IgD-negative memory B cell (primary cell): ENCODE results near the gene PDAP1. TPM values are rescaled to one million over a fixed set of nuclear protein-coding genes. Genes with fewer than 3 reads are reported as not detected.
A peak's percentile ranks its signal among the peaks of the same experiment; 100 is the strongest.
"Not testable (repeated sequence)": the region's sequence is repeated elsewhere in the genome, so short reads cannot be mapped to it uniquely, and the experiment has no call there.

Experiments
- H3K27ac Mint-ChIP-seq, 3 donors: one replicate each; pipeline ENCODE4 v1.8.0; 2020 to 2022; ENCODE audit warnings: mild to moderate bottlenecking in 3 of 3, mixed read lengths in 3 of 3, moderate library complexity in 1 of 3
- H3K27me3 Mint-ChIP-seq: one replicate; pipeline ENCODE4 v1.8.0; 2021; ENCODE audit warnings: mixed read lengths
- H3K36me3 Mint-ChIP-seq: one replicate; pipeline ENCODE4 v1.8.0; 2020; ENCODE audit warnings: mild to moderate bottlenecking, mixed read lengths
- H3K4me1 Mint-ChIP-seq, 3 donors: one replicate each; pipeline ENCODE4 v1.8.0; 2020 to 2022; ENCODE audit warnings: mixed read lengths in 3 of 3, mild to moderate bottlenecking in 1 of 3
- H3K4me3 Mint-ChIP-seq, 4 donors: one replicate each; pipeline ENCODE4 v1.8.0; 2020 to 2022; ENCODE audit warnings: mild to moderate bottlenecking in 4 of 4, mixed read lengths in 4 of 4, moderate library complexity in 3 of 4
- H3K9me3 Mint-ChIP-seq, 3 donors: one replicate each; pipeline ENCODE4 v1.8.0; 2020 to 2021; ENCODE audit warnings: mixed read lengths in 3 of 3, mild to moderate bottlenecking in 1 of 3
- polyA plus RNA-seq: library from polyadenylated mRNA; unstranded; fragments of 300-500 nt; fragmentation: Illumina TruSeq; gene quantifications from one replicate; pipeline ENCODE4 v1.2.3, GENCODE V29; 2021

Gene PDAP1
- polyA plus RNA-seq, 1 donor from 2014 or later: 33.8 TPM

GRCh38 chr7:99394188-99394502 is 14.3 kb downstream of the PDAP1 start:
- Mint-ChIP-seq H3K27me3 (no peaks in the 10 kb centered on the region), H3K4me1 (peaks cover 9 to 16% (median 13%) of the 10 kb centered on the region in 3 donors), H3K27ac (peak overlapping the region in 1 of 3 donors; percentile 32), H3K9me3 (no peaks in the 10 kb centered on the region), H3K4me3 (peak overlapping the region in 2 of 4 donors; percentile 44 to 63), H3K36me3 (peaks cover 1% of the 10 kb centered on the region)

DNA sequence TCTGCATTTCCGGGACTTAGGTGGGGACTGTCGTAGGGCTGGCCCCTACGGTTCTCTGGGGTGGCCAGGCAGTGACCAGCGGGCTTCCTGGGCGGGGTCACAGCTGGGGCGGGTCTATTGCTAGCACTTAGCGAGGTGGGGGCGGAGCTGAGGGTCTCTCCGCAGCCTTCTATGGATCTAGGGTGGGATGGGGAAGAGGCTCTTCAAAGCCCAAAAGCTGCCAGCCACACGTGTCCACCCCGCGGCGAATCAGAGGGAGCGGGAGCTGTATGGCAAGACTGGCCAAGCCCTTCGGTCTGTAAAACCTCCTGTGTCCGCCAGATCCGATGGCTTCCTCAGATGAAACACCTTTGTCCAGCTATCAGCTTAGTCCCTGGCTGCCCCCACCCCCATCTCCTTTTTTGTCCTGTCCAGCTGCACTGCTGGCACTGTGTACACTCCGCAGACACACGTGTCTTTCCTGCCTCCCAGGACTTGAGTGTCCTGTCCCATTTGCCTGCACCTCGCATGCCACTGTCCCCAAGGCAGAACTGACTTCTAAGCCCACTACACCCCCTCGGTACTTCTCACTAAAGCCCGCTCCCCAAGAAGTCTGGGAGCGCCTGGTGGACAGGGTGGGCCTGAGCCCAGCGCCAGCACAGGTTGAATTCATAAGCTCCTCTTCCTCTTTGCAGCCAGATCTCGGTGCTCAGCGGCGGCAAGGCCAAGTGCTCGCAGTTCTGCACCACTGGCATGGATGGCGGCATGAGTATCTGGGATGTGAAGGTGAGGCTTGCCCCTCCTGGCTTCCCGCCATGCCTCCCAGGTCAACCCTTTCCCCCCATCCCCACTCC is 14.8 kb downstream of the PDAP1 start:
- Mint-ChIP-seq H3K4me3 (peak overlapping the region; percentile 80 to 95 (median 90)), H3K36me3 (peaks cover 1% of the 10 kb centered on the region), H3K9me3 (no peaks in the 10 kb centered on the region), H3K27ac (peak overlapping the region; percentile 90 to 96 (median 93)), H3K4me1 (peaks cover 9 to 13% (median 13%) of the 10 kb centered on the region in 3 donors), H3K27me3 (no peaks in the 10 kb centered on the region)

DNA sequence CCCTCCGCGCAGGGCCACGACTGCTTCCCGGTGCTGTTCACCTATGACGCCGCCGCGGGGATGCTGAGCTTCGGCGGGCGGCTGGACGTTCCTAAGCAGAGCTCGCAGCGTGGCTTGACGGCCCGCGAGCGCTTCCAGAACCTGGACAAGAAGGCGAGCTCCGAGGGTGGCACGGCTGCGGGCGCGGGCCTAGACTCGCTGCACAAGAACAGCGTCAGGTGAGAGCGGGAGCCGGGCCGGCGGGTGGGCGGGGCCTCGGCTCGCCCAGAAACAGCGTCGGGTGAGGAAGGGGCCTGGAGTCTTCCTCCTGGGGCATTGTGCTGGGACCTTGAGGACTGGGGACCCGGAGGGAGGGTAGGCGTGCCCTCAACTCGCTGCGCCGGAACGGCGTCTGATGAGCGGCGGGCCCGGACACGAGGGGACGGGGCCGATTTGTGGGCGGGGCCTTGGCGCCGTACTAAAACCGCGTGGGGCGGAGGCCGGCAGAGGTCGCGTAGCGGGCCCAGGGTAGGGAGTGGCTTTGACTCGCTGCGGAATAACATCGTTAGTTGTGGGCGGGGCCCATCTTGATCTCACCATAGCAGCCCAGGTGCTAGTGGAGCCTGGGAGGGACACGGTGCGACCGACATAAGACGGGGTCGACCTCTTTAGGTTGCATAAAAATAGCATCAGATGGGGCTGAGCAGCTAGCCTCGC is 15.6 kb downstream of the PDAP1 start:
- H3K4me1 Mint-ChIP-seq: peaks cover 9 to 10% (median 9%) of the 10 kb centered on the region in 3 donors
- H3K27ac Mint-ChIP-seq: peak overlapping the region; percentile 90 to 96 (median 93)
- no peaks in the 10 kb centered on the region for H3K9me3 Mint-ChIP-seq
- H3K36me3 Mint-ChIP-seq: peaks cover 3% of the 10 kb centered on the region
- H3K27me3 Mint-ChIP-seq: no peaks in the 10 kb centered on the region
- H3K4me3 Mint-ChIP-seq: peak overlapping the region; percentile 80 to 95 (median 90)

DNA sequence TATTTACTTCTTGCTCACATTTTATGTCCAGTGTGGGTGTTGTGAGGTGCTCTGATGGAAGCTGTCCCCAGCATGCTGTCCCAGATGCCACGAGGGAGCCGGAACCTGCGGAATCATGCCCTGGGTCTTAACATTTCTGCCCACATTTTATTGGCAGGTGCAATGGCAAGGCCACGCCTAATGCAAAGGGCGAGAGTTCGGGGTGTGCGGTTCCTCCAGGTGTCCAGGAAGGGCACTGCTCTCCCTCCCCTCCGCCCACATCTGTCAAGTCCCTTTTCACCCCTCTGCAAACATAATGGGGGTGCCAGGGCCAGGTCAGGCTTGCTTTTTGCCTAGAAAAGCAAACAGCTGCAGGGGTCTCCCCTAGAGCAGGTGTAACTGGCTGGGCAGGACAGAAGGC is 16.4 kb downstream of the PDAP1 start:
- H3K4me1 Mint-ChIP-seq: peaks cover 7 to 9% (median 9%) of the 10 kb centered on the region in 3 donors
- no peaks in the 10 kb centered on the region for H3K27me3 Mint-ChIP-seq
- H3K4me3 Mint-ChIP-seq: peak overlapping the region; percentile 80 to 92 (median 85)
- peaks cover 3% of the 10 kb centered on the region for H3K36me3 Mint-ChIP-seq
- H3K9me3 Mint-ChIP-seq: no peaks in the 10 kb centered on the region
- peak overlapping the region; percentile 90 to 96 (median 93) for H3K27ac Mint-ChIP-seq

- peak overlapping the region in 1 of 4 donors; percentile 17 for H3K4me3 Mint-ChIP-seq
- peak overlapping the region in 1 of 3 donors; percentile 69 for H3K27ac Mint-ChIP-seq
- peaks cover 3% of the 10 kb centered on the region for H3K36me3 Mint-ChIP-seq
- no peaks in the 10 kb centered on the region for H3K27me3 Mint-ChIP-seq
- H3K9me3 Mint-ChIP-seq: no peaks in the 10 kb centered on the region
- peaks cover 7 to 9% (median 9%) of the 10 kb centered on the region in 3 donors for H3K4me1 Mint-ChIP-seq
Observed at GRCh38 chr7:99390941-99391602, 17.3 kb downstream of the PDAP1 start.

GRCh38 chr7:99389772-99390171 is 18.6 kb downstream of the PDAP1 start:
- Mint-ChIP-seq H3K4me1 (peaks cover 7 to 11% (median 9%) of the 10 kb centered on the region in 3 donors), H3K4me3 (no peak overlapping the region), H3K27ac (no peak overlapping the region), H3K9me3 (no peaks in the 10 kb centered on the region), H3K27me3 (no peaks in the 10 kb centered on the region), H3K36me3 (peaks cover 3% of the 10 kb centered on the region)

GRCh38 chr7:99387912-99388311 is 20.5 kb downstream of the PDAP1 start:
- Mint-ChIP-seq H3K27me3 (no peaks in the 10 kb centered on the region), H3K27ac (no peak overlapping the region), H3K36me3 (peaks cover 3% of the 10 kb centered on the region), H3K4me1 (peaks cover 5 to 9% (median 8%) of the 10 kb centered on the region in 3 donors), H3K4me3 (no peak overlapping the region), H3K9me3 (no peaks in the 10 kb centered on the region)

DNA sequence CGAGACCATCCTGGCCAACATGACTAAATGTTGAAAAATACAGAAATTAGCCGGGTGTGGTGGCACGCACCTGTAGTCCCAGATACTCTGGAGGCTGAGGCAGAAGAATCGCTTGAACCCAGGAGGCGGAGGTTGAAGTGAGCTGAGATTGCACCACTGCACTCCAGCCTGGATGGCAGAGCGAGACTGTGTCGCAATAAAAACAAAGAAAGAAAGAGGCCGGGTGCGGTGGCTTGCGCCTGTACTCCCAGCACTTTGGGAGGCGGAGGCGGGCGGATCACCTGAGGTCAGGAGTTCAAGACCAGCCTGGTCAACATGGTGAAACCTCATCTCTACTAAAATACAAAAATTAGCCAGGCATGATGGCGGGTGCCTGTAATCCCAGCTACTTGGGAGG is 21.2 kb downstream of the PDAP1 start:
- not testable (repeated sequence) for H3K4me1 Mint-ChIP-seq, H3K9me3 Mint-ChIP-seq, H3K36me3 Mint-ChIP-seq, H3K27me3 Mint-ChIP-seq
- Mint-ChIP-seq H3K27ac (peak overlapping the region in 1 of 3 donors; percentile 86), H3K4me3 (peak overlapping the region in 1 of 4 donors; percentile 72)

DNA sequence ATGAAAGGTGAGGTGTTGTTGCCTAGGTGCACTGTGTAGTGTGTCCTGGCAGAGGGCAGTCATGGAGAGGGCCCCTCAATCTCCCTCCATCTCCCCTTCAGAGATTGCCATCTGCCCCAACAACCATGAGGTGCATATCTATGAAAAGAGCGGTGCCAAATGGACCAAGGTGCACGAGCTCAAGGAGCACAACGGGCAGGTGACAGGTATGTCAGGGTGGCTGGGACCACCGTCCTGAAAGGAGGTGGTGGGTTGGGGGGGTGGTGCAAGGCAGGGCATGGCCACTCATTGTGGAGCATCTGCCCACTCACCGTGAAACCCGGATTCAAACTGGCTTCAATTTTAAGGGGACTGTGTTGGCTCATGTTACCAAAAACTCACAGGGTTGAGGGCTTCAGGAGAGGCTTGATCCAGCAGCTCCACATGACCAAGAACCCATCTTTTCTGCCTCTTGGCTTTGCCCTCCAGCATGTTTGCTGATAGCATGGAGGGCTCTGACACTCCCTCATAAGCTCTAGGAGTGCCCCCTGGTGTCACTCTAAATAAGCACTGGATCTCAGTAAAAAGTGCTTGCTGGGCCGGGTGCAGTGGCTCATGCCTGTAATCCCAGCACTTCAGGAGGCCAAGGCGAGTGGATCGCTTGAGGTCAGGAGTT is 21.7 kb downstream of the PDAP1 start:
- Mint-ChIP-seq H3K27me3 (no peaks in the 10 kb centered on the region), H3K27ac (peak overlapping the region in 1 of 3 donors; percentile 86), H3K4me3 (peak overlapping the region in 2 of 4 donors; percentile 33 to 72), H3K36me3 (peaks cover 2% of the 10 kb centered on the region), H3K4me1 (peaks cover 2 to 8% (median 5%) of the 10 kb centered on the region in 3 donors), H3K9me3 (no peaks in the 10 kb centered on the region)

GRCh38 chr7:99385564-99385963 is 22.8 kb downstream of the PDAP1 start:
- Mint-ChIP-seq H3K9me3 (no peaks in the 10 kb centered on the region), H3K4me1 (peaks cover 9 to 15% (median 10%) of the 10 kb centered on the region in 3 donors), H3K27ac (peak overlapping the region in 2 of 3 donors; percentile 23 to 57), H3K27me3 (no peaks in the 10 kb centered on the region), H3K4me3 (no peak overlapping the region), H3K36me3 (peaks cover 2% of the 10 kb centered on the region)

- peaks cover 16 to 24% (median 17%) of the 10 kb centered on the region in 3 donors for H3K4me1 Mint-ChIP-seq
- no peaks in the 10 kb centered on the region for H3K27me3 Mint-ChIP-seq
- H3K27ac Mint-ChIP-seq: peak overlapping the region in 2 of 3 donors; percentile 19 to 78
- H3K4me3 Mint-ChIP-seq: peak overlapping the region in 2 of 4 donors; percentile 12 to 20
- no peaks in the 10 kb centered on the region for H3K9me3 Mint-ChIP-seq
- peaks cover 4% of the 10 kb centered on the region for H3K36me3 Mint-ChIP-seq
Observed at GRCh38 chr7:99384523-99384922, 23.9 kb downstream of the PDAP1 start.

DNA sequence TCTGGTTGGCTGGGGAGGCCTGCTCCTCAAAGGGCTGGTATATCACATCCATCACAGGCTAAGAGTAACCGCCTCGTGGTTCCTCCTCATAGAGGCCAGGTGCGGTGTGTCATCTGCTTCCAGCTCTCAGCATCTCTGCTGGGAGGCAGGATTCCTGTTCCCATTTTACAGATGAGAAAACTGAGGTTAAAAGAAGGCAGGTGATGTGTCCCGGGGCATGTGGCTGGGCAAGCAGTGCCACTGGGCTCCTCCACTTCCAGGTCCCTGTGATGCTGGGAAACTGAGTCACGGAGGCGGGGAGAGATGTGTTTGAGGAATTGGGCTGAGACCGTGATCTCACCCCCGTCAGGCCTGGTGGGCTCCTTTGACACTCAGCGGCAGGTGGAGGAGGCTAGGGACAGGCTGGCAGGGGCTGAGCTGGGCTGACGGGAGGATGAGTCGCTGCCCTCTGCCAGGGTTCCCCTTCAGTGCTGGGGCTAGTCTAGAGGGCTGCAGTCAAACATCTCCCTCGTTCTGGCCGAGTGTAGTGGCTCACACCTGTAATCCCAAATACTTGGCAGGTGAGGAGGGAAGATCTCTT is 24.5 kb downstream of the PDAP1 start:
- H3K36me3 Mint-ChIP-seq: peaks cover 7% of the 10 kb centered on the region
- no peaks in the 10 kb centered on the region for H3K27me3 Mint-ChIP-seq
- H3K9me3 Mint-ChIP-seq: peaks cover 0 to 2% (median 0%) of the 10 kb centered on the region in 3 donors
- peak overlapping the region; percentile 19 to 78 (median 38) for H3K27ac Mint-ChIP-seq
- H3K4me1 Mint-ChIP-seq: peaks cover 20 to 31% (median 23%) of the 10 kb centered on the region in 3 donors
- H3K4me3 Mint-ChIP-seq: peak overlapping the region in 2 of 4 donors; percentile 41 to 43

- Mint-ChIP-seq H3K27me3 (no peaks in the 10 kb centered on the region), H3K4me3 (peak overlapping the region in 2 of 4 donors; percentile 41 to 43), H3K9me3 (peaks cover 0 to 2% (median 0%) of the 10 kb centered on the region in 3 donors), H3K4me1 (peaks cover 21 to 31% (median 23%) of the 10 kb centered on the region in 3 donors), H3K27ac (peak overlapping the region in 2 of 3 donors; percentile 38 to 91), H3K36me3 (peaks cover 5% of the 10 kb centered on the region)
Observed at GRCh38 chr7:99383203-99383602, 25.2 kb downstream of the PDAP1 start.

GRCh38 chr7:99381664-99382075 is 26.7 kb downstream of the PDAP1 start:
- peak overlapping the region in 3 of 4 donors; percentile 73 to 83 (median 76) for H3K4me3 Mint-ChIP-seq
- H3K36me3 Mint-ChIP-seq: peaks cover 9% of the 10 kb centered on the region
- peaks cover 0 to 2% (median 0%) of the 10 kb centered on the region in 3 donors for H3K9me3 Mint-ChIP-seq
- H3K27me3 Mint-ChIP-seq: no peaks in the 10 kb centered on the region
- peak overlapping the region; percentile 92 to 99 (median 96) for H3K27ac Mint-ChIP-seq
- peaks cover 23 to 37% (median 27%) of the 10 kb centered on the region in 3 donors for H3K4me1 Mint-ChIP-seq
